ENCODE measurements around the gene FAM47A.

FAM47A gene

DNA sequence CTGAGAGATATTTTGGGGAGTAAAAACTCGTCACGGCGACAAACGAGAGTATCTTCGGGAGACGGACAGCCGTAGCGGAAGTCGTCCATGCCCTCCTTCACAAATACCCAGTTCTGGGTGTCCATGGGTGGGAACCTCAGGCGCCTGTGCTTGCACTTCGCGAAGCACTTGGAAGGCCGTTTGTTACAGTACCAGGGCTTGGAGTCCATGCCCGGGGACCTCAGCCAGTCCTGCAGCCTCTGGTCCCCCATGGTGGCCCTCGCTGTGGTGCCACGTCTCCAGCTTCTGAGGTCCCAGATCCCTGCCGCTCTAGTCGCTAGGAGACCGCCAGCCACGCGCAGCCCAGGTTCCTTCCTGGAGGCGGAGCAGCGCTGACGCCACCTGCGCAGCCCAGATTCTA lies at the start of gene FAM47A:
FAM47A (minus strand) TSS at position 287 of the 400 bp plus-strand sequence; CDS start at position 251, 36 bp downstream.
- DNase-seq: no peak

DNA sequence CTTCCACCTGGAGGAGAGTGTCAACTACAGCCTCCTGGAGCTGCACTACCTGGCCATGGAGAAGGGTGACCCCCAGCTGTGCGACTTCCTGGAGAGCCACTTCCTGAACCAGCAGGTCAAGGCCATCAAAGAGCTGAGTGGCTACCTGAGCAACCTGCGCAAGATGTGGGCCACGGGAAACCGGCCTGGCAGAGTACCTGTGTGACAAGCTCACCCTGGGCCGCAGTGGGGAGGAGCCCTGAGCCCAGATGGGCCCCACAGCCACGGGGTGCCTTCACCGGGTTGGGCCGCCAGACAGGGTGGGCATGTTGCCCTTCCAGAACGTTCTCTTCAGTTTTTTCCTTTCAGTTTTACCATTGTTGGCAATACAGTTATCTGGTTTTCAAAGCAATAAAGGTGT lies 15.2 kb upstream of the FAM47A start:
- DNase-seq: no peak

GRCh38 chrX:34146906-34147305 lies 14.8 kb upstream of the FAM47A start:
- no peak for DNase-seq

GRCh38 chrX:34144246-34144645 lies 12.1 kb upstream of the FAM47A start:
- no peak for DNase-seq

GRCh38 chrX:34140816-34141215 lies 8.7 kb upstream of the FAM47A start:
- no peak for DNase-seq

DNA sequence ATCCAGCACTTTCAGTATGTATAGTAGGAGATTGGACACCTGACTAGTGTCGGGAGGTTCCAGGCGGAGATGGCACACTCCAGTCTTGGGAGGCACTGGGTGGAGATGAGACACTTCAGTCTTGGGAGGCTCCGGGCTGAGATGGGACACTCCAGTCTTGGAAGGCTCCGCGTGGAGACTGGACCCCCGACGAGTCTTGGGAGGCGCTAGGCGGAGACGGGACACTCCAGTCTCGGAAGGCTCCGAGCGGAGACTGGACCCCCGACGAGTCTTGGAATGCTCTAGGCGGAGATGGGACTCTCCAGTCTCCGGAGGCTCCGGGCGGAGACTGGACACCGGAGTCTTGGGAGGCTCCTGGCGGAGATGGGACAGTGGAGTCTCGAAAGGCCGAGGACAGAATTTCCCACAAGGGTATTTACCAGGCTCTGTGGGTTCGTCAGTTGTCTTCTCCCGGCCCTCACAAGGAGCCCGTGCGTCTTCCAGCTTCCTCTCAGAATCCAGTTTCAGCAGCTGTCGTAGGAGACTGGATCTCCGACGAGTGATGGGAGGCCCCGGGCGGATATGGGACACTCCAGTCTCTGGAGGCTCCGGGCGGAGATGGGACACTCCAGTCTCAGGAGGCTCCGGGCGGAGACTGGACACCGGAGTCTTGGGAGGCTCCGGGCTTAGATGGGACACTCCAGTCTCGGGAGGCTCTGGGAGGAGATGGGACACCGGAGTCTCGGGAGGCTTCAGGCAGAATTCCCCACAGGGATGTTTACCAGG lies 952 bp downstream of the FAM47A start:
- no peak for DNase-seq

- no peak for DNase-seq
Measured at GRCh38 chrX:34130501-34130900, 1.6 kb downstream of the FAM47A start.

DNA sequence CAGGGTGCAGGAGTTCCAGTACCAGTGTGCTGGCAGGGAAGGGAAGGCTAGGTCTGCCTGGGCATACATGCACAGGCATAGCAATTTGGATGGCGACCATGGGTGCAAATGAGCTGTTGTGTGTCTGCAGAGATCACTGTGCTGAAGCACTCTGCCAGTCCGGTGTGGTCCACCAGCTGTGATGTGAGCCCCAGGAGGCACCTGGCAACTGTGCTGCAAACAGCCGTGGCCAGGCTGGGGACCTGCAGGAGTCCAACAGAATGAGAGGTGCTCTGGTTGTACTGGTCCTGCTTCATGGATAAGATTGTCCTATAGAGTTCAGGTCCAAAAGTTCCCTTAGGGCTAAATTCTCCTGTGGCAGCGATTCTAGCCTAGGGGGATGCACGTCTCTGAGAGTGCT lies 6.1 kb downstream of the FAM47A start:
- no peak for DNase-seq

DNA sequence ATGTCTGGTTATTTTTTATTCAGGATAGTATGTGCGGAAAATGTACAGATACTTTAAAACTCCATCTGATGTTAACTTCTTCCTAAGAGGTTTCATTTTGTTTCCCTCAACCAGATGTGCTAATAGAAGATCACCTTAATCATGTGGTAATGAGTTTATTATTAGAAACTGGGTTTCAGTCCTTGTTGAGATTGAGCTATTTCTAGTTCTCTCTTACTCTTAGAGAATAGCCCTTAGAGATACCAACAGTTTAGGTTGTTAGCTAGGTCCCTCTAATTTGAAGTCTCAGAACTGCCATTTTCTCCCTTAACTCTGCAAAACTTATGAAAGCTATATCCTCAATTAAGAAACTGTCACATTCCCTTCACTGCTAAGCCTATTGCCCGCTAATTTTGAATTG lies 13.0 kb downstream of the FAM47A start:
- DNase-seq: no peak

GRCh38 chrX:34112459-34112858 lies 19.7 kb downstream of the FAM47A start:
- DNase-seq: no peak
